K562 (cell line): ENCODE data around the gene TMC8. TPM values are rescaled to one million over a fixed set of nuclear protein-coding genes. Genes with fewer than 3 reads are reported as not detected.

Experiments used
- ATAC-seq: fragments of 200-7000 bp; cut with Tn5 transposase; 3 replicates; pipeline ENCODE4 v1.9.1; 2020; ENCODE audit warnings: moderate library complexity
- BruUV-seq: library from RNA; stranded (reverse); fragments of 400-500 nt; replicated peaks from 2 replicates; lab custom pipeline; 2021; lab: Mats Ljungman, UMichigan
- CTCF ChIA-PET: fragments of 300-600 bp; formaldehyde crosslinking; extraction: SDS; loops from one replicate; lab custom pipeline; 2021; ENCODE audit warnings: low intra/inter-chr PET ratio; lab: Yijun Ruan, JAX
- POLR2A ChIA-PET: fragments of 300-600, 350-650 bp; sonication (Branson Sonifier 250); formaldehyde crosslinking; extraction: SDS; loops from one replicate; lab custom pipeline; 2021; ENCODE audit warnings: antibody characterized with exemption, inconsistent platforms; lab: Yijun Ruan, JAX
- DNase-seq, 4 experiments: peaks; one replicate each; pipeline versions ENCODE4 v3.0.0 to v3.0.0-alpha.2; 2011 to 2018; ENCODE audit warnings: low spot score in 3 of 4, mixed read lengths in 3 of 4; ENCODE audit errors: extremely low read depth in 1 of 4
- FAIRE-seq: peaks from 2 replicates; lab custom pipeline; 2011; peaks lifted over from hg19 to GRCh38; lab: Jason Lieb, UNC
- H2AFZ ChIP-seq: 2 replicates; pipeline ENCODE4 v1.6.0; 2011; ENCODE audit warnings: low read depth, low read length, control low read depth, inconsistent platforms
- H3K27ac ChIP-seq: fragments of 200-600 bp; 3 replicates; pipeline ENCODE4 v1.8.0; 2011; ENCODE audit warnings: low read depth, mild to moderate bottlenecking, control low read depth, inconsistent platforms, low read length, moderate library complexity, mixed read lengths; ENCODE audit errors: extremely low read depth
- H3K27me3 ChIP-seq, 2 experiments: fragments of 300-600 bp in 1 of 2; 2 replicates in 1 of 2; 3 replicates in 1 of 2; pipeline versions ENCODE4 v1.6.0 to v1.8.0; 2011; ENCODE audit warnings: inconsistent platforms in 2 of 2, low read length in 2 of 2, mild to moderate bottlenecking in 1 of 2, mixed read lengths in 1 of 2, moderate library complexity in 1 of 2; ENCODE audit not compliant: control insufficient read depth in 2 of 2, insufficient read depth in 2 of 2
- H3K36me3 ChIP-seq: fragments of 300-600 bp; 3 replicates; pipeline ENCODE4 v1.8.0; 2011; ENCODE audit warnings: mild to moderate bottlenecking, low read length, inconsistent platforms; ENCODE audit not compliant: control insufficient read depth, insufficient read depth
- H3K4me1 ChIP-seq, 2 experiments: fragments of 200-600 bp in 1 of 2; replicated peaks in 1 of 2; 2 replicates in 1 of 2; 3 replicates in 1 of 2; pipeline versions ENCODE4 v1.5.1 to v1.8.0; 2011; ENCODE audit warnings: inconsistent platforms in 2 of 2, low read length in 2 of 2, mild to moderate bottlenecking in 1 of 2, mixed read lengths in 1 of 2, moderate library complexity in 1 of 2; ENCODE audit not compliant: control insufficient read depth in 2 of 2, insufficient read depth in 2 of 2
- H3K4me2 ChIP-seq: 2 replicates; pipeline ENCODE4 v1.6.1; 2011; ENCODE audit warnings: low read length, control low read depth, inconsistent platforms, mixed read lengths; ENCODE audit not compliant: insufficient read depth
- H3K4me3 ChIP-seq: fragments of 200-600 bp; sonication (generic), shearing (Covaris generic); 2 replicates; pipeline ENCODE4 v1.5.1; 2016; ENCODE audit warnings: control low read depth, inconsistent platforms
- H3K79me2 ChIP-seq: fragments of 200-600 bp; 3 replicates; pipeline ENCODE4 v1.8.0; 2011; ENCODE audit warnings: low read length, inconsistent platforms; ENCODE audit not compliant: control insufficient read depth, insufficient read depth
- H3K9ac ChIP-seq, 2 experiments: 2 replicates each; pipeline versions ENCODE4 v1.6.0 to v1.6.1; 2011; ENCODE audit warnings: low read depth in 2 of 2, low read length in 2 of 2, control low read depth in 1 of 2, inconsistent platforms in 1 of 2, mild to moderate bottlenecking in 1 of 2, mixed read lengths in 1 of 2; ENCODE audit not compliant: insufficient read depth in 1 of 2
- H3K9me1 ChIP-seq: one replicate; pipeline ENCODE4 v1.6.0; 2011; ENCODE audit warnings: inconsistent platforms, mild to moderate bottlenecking, low read length, moderate library complexity; ENCODE audit not compliant: control insufficient read depth, insufficient read depth
- H3K9me3 ChIP-seq: replicated peaks from 2 replicates; pipeline ENCODE4 v1.5.1; 2011; ENCODE audit warnings: low read depth, low read length, inconsistent platforms; ENCODE audit not compliant: control insufficient read depth, insufficient read depth
- H4K20me1 ChIP-seq: replicated peaks from 2 replicates; pipeline ENCODE4 v1.6.1; 2011; ENCODE audit warnings: low read length, inconsistent platforms, mixed read lengths; ENCODE audit not compliant: control insufficient read depth, insufficient read depth
- HNRNPLL ChIP-seq: fragments of 200-400 bp; formaldehyde crosslinking; IDR thresholded peaks from 2 replicates; pipeline ENCODE4 v1.6.1; 2017; ENCODE audit warnings: low read length, low read depth, mild to moderate bottlenecking; ENCODE audit not compliant: poor library complexity, severe bottlenecking
- WGBS: fragments of 100-300 bp; shearing (Covaris generic); methylation state at CpG from one replicate; pipeline ENCODE4 v1.1.6; 2016; ENCODE audit warnings: low coverage, mixed read lengths; ENCODE audit not compliant: insufficient coverage; ENCODE audit errors: missing lambda C conversion rate; 5-methylcytosine and 5-hydroxymethylcytosine counted together
- in situ Hi-C: fragments of 300-500 bp; cut with MboI; formaldehyde crosslinking; loops from 4 replicates; pipeline ENCODE4 v1.15.0; 2018; ENCODE audit warnings: inconsistent platforms, mixed read lengths
- intact Hi-C: fragments of 100-400 bp; cut with micrococcal nuclease; formaldehyde crosslinking; loops from 2 replicates; pipeline ENCODE4 v1.14.2; 2022
- polyA plus RNA-seq, 8 experiments: library from polyadenylated mRNA; depleted of rRNA in 4 of 8; stranded (reverse) in 5 of 8; unstranded in 3 of 8; fragments of >200 nt; fragmentation: Nextera tagmentation in 2 of 8; fragmentation: Illumina TruSeq in 1 of 8; extraction: Ambion mirVana in 2 of 8; extraction: Trizol in 1 of 8; gene quantifications; 2 replicates each; pipeline versions ENCODE4 v1.2.1 to v1.2.3, GENCODE V29; 2011 to 2014; ENCODE audit warnings: inconsistent platforms in 1 of 8, missing spikeins in 1 of 8
- total RNA-seq, 7 experiments: library from RNA; depleted of rRNA in 6 of 7; stranded (reverse); fragments of >200 nt in 6 of 7; fragmentation: Illumina TruSeq in 2 of 7; extraction: Trizol in 2 of 7; gene quantifications; 2 replicates each; pipeline versions ENCODE4 v1.2.1 to v1.2.3, GENCODE V29; 2011 to 2021; ENCODE audit warnings: low replicate concordance in 1 of 7
- TF ChIP-seq, protein P1 (sequence below): sonication (generic); formaldehyde crosslinking; IDR thresholded peaks from 2 replicates; pipeline ENCODE4 v1.9.0; 2022; ENCODE audit warnings: mild to moderate bottlenecking, missing genetic modification reagents

Gene TMC8
- total and polyA plus RNA-seq, 9 of the 15 experiments (the other 6 are each of a cell fraction or from before 2014, with no cell fraction given), result 0.13 to 10.9 (median 2.8) TPM

DNA sequence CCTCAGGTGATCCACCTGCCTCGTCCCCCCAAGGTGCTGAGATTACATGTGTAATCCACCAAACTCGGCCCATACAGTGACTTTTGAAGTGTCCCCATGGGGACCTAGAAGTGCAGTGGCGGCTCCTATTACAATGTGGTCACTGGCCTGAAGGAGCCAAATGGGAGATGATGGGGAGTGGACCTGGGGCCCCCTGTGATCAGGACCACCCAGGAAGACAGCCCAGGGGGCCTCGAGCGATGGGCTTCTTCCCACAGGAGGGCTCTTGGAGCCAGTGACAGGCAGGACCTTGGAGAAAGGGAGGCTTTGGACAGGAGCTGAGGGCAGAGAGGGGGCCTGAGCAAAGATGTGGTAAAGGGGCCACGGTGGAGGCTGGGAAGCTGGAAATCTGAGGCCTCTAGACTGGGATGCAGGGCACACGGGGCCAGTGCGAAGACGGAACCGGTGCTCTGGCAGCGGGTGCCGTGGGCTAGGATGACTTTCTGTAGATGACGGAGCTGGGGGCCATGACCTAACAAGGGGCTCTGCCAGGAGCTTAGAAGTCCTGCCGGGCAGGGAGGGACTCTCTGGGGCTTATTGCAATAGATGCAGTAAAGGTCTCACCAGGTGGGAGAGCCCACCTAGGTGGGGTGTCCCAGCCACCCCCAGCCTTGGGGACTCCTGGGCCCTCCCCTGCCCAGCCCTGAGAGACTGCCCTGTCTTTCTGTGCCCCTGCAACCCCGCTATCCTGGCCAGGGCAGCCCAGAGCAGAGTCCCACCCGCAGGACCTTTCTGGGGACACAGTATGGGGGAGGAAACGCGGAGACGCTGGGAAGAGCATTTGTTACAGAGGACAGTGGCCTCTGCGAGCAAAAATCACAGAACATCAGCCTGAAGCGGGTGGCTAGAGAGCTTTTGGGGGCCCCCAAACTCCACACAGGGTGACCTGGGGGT, 12.9 kb downstream of the TMC8 start:
- ChIA-PET CTCF (no interaction called here), POLR2A (interaction anchor here (0.7 to 1.4 kb wide), 3 partner anchors 27 to 310 kb away, joined by 3 to 4 read pairs (median 3); no protein-coding TSS in a partner anchor)
- H3K79me2 ChIP-seq, result peaks cover 29% of the 10 kb centered on the region
- ATAC-seq (no peak), FAIRE-seq (no peak), DNase-seq (no peak)
- no peaks in the 10 kb centered on the region for H3K9me3 ChIP-seq
- H3K4me1 ChIP-seq, result peaks cover 68 to 98% of the 10 kb centered on the region in 2 experiments
- peak overlapping the region; percentile 72 to 87 for H3K9ac ChIP-seq
- in situ Hi-C loops (no loop called here), intact Hi-C loops (loop anchor here (5.0 kb wide), 1 partner anchor 34 kb away; no protein-coding TSS in a partner anchor)
- H2AFZ ChIP-seq, result peak overlapping the region; percentile 87
- no peaks in the 10 kb centered on the region for H3K36me3 ChIP-seq
- H3K4me2 ChIP-seq, result peak overlapping the region; percentile 89
- peak overlapping the region; percentile 74 for H3K27ac ChIP-seq
- no peaks in the 10 kb centered on the region for H4K20me1 ChIP-seq
- no peaks in the 10 kb centered on the region for H3K27me3 ChIP-seq
- no TSS peak for BruUV-seq
- WGBS, result 75% methylated on average over 21 of the region's 21 CpGs
- peaks cover 2% of the 10 kb centered on the region for H3K9me1 ChIP-seq
- H3K4me3 ChIP-seq, result no peak overlapping the region
- TF ChIP-seq HNRNPLL, result no peak
- TF ChIP-seq, protein P1, sequence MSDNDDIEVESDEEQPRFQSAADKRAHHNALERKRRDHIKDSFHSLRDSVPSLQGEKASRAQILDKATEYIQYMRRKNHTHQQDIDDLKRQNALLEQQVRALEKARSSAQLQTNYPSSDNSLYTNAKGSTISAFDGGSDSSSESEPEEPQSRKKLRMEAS (CRISPR knock-in tag), result 0 out of 2 replicates have a peak, but pooled peaks have one; percentile 3
